ENCODE data around the gene HOXB6.

HOXB6 gene

GRCh38 chr17:48565925-48566710 lies 38.7 kb downstream of the HOXB6 start:
- no peak for DNase-seq (ENCODE audit: low spot score)

- no peak for DNase-seq (ENCODE audit: low spot score)
Measured at GRCh38 chr17:48565022-48565554, 39.7 kb downstream of the HOXB6 start.

- no peak for DNase-seq (ENCODE audit: low spot score)
Measured at GRCh38 chr17:48564188-48565021, 40.4 kb downstream of the HOXB6 start.

- no peak for DNase-seq (ENCODE audit: low spot score)
Measured at GRCh38 chr17:48563867-48564187, 41.0 kb downstream of the HOXB6 start.

- no peak for DNase-seq (ENCODE audit: low spot score)
Measured at GRCh38 chr17:48563385-48563838, 41.4 kb downstream of the HOXB6 start.

- DNase-seq (ENCODE audit: low spot score) = no peak
Measured at GRCh38 chr17:48562934-48563333, 41.9 kb downstream of the HOXB6 start.

GRCh38 chr17:48561884-48562810 lies 42.6 kb downstream of the HOXB6 start:
- DNase-seq (ENCODE audit: low spot score) = no peak

- DNase-seq (ENCODE audit: low spot score) = no peak
Measured at GRCh38 chr17:48559840-48560817, 44.7 kb downstream of the HOXB6 start.

- no peak for DNase-seq (ENCODE audit: low spot score)
Measured at GRCh38 chr17:48559122-48559839, 45.5 kb downstream of the HOXB6 start.

- no peak for DNase-seq (ENCODE audit: low spot score)
Measured at GRCh38 chr17:48558831-48559121, 46.0 kb downstream of the HOXB6 start.

GRCh38 chr17:48558057-48558830 lies 46.5 kb downstream of the HOXB6 start:
- DNase-seq (ENCODE audit: low spot score) = no peak

- DNase-seq (ENCODE audit: low spot score) = no peak
Measured at GRCh38 chr17:48556576-48557401, 48.0 kb downstream of the HOXB6 start.

GRCh38 chr17:48556229-48556575 lies 48.6 kb downstream of the HOXB6 start:
- no peak for DNase-seq (ENCODE audit: low spot score)

GRCh38 chr17:48555258-48556228 lies 49.2 kb downstream of the HOXB6 start:
- no peak for DNase-seq (ENCODE audit: low spot score)

- DNase-seq (ENCODE audit: low spot score) = no peak
Measured at GRCh38 chr17:48554412-48555257, 50.2 kb downstream of the HOXB6 start.

- no peak for DNase-seq (ENCODE audit: low spot score)
Measured at GRCh38 chr17:48553826-48554225, 51.0 kb downstream of the HOXB6 start.

- no peak for DNase-seq (ENCODE audit: low spot score)
Measured at GRCh38 chr17:48553190-48553547, 51.6 kb downstream of the HOXB6 start.
